ENCODE measurements around the gene COL5A2.

Gene COL5A2

DNA sequence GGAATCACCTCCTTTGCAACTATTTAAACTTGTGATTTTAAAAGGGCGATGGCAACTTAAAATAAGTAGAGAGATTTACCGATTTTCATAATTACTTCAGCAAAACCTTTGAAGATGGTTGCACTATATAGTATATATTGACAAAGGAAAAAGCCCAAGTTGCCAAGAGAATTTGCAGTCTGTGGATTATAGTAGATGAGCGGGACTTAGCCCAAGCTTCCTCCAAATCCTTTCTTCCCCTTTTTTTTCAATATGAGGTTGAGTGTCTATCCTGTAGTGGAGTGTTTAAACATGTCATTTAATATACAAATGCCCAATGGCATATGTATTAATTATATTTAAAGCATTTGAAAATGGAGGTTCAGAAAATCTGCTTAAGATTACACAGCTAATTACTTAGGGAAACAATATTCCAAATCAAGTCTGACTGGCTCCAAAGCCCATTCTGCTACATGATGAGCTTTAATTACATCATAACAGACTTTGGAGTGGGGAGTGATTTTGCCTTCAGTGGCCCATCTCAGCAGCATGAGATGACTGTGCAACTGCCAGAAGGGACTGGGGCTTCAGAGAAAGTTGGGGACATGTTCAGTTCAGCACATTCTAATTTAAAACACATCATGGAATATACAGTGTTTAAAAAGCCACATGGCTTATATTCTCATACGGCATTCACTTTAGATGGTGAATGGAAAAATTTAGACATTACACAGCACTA is 132.2 kb downstream of the COL5A2 start:
- no peak for DNase-seq

DNA sequence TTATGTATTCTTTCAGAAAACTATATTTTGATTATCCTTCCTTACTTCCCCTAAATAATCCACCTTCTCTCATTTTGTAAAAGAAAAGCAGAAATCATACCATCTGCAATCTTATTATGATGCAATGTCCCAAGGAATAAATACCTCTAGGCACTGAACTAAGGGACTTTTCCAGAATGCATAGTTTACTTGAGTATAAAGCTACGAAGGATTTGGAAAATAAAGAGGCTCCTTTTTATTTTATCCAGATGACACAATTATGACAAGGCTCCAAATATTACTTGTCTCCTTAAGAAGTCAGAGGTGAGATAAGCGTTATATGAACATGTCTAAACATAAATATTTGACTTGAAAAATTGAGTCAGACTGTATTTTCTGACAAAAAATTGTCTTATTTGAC is 133.2 kb downstream of the COL5A2 start:
- DNase-seq, result no peak

DNA sequence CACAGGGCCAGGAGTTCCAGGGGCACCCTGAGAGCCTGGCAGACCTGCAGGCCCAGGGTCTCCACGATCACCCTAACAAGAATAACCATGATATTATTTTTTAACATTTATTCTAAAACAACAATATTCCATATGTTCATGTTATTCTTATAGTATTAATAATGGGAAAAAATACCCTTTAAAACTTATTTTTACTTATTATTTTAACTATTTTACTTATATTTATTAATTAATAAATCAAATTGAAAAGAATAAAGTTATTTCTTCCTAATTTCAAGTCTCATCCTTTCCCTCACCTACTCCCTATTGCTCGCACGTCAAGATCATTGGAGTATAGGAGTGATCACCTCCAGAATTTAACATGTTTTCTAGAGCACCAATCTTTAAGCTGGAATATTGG is 133.7 kb downstream of the COL5A2 start:
- DNase-seq, result no peak

DNA sequence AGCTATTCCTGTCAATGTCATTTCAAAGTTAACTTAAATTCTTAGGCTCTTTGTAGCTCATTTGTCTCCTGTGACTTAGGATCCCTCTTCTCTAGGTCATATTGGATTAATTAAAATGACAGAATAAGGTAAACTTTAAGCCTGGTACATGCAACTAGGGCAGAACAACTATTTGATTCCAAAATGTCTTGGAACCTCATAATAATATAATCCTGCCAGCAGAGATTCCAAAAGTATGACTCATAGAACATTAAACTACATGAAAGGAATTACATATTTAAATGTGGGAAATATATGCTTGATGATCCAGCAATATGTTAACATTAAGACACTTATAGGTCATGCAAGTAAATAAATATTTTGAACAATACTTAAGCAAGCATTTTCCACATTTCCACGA is 142.0 kb downstream of the COL5A2 start:
- no peak for DNase-seq

DNA sequence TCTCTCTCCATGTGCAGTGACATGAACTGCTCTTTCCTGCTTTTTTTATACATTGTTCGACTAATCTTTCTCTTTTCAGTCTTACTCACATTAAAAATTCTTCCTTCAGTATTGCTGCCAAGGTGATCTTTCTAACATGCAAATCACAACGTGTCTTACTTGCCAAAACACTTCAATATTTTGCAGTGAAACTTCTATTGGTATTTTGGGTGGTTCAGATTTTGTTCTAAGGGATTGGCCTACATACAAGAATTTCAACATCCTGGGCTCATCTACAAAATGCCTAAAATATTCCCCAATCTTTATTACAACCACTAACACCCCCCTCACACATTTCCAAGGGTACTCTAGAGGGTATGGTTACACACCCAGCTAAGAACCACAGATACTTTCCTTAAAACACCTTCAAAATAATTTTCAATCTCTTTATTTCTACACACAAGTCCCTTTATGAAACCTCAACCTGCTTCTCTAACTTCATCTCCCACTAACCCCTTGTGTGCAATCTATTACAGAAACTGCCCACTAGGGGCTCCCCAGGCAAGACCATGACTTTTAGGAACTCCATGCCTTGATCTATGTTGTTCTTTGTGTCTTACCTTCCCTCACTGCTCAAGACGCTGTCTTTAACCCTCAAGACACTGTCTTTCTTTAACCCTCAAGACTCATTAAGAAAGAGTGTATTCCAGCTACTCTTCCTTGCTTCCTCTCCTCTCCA is 154.5 kb downstream of the COL5A2 start:
- no peak for DNase-seq

DNA sequence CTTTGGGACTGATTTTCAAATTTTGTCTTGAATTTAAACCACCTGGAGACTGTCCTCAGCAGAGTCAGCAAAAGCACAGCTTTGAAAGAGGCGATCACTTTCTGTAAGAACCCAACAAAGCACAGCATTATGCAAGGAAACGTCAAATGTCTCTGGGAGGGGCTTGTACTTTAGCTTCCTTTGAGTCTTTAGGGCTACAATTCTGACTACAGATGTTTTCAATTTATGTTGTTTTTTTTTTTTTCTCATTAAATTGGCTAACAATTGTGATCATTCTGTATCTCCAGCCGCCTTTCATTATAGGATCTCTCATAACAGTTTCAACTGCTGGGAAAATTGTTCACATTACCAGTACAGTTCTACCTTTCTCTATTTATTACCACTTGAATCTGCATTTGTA is 157.1 kb downstream of the COL5A2 start:
- no peak for DNase-seq

DNA sequence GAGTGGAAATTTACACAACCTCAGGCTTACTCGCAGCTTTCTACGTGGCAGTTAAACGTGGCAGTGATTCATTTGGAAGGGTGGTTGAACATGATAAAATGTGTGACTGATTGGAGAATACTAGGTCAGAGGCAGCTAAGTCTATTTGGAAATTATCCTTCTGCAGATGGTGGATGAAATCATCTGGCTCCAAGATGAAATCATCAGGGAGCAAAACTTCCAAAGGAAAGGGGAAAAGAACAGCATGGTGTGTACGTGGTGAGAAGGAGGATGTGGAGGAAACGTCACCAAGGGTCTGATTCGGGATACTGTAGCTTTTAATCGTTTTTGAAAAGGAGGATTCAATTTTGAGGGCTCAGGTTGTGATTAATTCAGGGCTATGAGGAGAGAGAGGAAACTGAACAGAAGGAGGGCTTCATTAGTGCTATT is 157.5 kb downstream of the COL5A2 start:
- DNase-seq, result no peak

DNA sequence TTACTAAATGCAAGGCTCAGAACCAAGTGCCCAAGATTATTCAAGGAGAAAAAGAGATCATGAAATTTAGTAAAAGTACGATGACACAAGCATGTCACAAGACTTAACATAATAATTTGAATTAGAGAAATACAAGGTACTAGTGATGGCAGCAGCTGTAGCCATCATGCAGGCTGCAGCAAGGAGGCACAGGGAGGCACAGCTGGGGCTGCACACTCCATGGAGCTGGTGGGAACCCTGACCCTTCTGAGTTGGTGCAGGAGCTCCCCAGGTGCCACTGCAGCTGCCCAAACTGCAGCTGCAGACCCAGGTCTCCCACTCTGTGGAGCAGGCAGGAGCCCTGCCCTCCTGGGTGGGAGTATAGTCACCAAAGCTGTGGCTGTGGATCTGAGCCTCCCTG is 159.4 kb downstream of the COL5A2 start:
- no peak for DNase-seq

DNA sequence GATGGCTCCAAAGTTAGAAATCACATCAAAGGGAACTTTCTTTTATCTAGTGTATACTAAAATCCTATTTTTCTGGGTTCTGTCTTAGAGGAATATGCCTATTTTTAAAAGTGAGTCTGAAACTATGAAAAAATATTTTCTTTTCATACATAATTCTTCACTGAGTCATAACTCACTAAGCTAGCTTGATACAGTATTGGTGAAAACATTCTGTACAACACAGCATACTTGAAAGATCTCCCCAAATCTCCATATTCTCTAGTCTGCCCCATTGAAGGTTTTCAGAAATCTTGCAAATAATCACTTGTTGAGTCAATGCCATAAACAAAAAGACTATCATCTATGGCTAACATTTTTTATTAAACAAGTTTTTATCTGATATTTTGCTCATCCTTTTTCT is 160.9 kb downstream of the COL5A2 start:
- no peak for DNase-seq

DNA sequence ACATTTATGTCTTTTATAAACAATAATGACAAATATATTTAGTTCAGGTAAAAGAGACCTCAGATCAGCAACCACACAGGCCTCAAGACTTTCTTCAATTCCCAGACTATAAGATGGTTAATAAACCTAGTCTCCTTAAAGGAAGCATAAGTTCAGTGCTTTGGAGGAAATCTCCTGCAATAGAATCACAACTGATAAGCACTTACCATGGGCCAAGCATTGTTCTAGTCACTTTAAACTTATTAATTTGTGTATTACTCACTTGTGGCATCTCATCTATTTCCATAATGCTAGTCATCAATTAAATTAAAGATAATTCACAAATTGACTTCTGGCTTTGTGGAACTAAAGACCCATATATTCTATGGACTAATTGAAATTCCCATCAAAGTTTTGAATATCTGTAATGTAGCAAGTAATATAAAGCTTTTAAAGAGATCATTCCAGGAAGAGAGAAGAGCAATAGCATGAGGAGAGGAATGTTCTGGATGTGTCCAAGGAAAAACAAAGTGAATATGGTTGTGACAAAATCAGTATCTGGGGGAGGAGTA is 163.2 kb downstream of the COL5A2 start:
- DNase-seq, result no peak

DNA sequence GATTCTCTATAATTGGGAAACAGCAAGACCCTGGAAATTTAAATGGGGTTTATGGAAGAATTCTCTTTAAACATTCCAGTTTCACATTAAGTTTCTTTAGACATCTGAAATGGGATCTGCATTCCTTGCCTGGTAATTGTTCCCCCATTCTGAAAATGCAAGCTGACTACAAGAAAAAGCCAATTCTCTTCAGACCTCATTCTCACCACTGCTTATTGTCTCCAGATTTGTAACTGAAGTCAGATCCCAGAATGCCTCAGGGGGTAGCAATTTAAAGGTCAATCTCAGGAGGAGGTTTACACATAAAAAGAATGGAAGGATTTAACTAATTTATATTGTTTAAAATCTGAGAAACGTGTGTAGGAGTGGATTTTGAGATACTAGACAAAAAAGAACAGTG is 164.2 kb downstream of the COL5A2 start:
- DNase-seq, result no peak

DNA sequence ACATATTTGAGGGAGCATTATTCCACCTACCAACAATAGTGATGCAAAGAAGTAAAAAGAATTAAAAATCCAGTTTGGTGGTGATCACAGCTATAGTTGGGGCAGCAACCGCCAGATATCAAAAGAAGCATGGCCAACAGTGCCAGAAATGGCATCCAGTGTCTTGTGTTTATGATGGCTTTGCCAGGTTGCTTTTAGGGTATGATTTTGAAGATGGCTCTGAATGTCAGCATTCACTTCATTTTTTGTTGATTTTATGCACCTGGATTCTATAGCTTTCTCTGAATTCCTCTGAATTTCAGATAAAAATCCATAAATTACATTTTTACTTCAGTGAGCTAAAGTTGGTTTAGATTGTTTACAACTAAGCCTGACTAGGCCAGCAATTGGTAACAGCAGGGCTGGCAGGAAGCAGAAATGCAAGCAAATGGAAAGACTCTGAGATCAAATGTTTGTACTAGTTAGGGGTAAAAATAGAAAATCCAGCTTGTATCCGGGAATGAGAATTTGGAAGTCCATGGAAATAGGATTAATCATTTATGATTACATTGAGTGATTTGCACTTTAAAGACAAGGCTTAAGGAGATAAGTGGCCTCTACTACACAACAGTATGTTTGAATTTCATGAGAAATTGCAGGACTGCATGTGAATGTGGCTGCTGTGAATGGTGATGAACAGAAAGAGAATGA is 165.0 kb downstream of the COL5A2 start:
- no peak for DNase-seq

DNA sequence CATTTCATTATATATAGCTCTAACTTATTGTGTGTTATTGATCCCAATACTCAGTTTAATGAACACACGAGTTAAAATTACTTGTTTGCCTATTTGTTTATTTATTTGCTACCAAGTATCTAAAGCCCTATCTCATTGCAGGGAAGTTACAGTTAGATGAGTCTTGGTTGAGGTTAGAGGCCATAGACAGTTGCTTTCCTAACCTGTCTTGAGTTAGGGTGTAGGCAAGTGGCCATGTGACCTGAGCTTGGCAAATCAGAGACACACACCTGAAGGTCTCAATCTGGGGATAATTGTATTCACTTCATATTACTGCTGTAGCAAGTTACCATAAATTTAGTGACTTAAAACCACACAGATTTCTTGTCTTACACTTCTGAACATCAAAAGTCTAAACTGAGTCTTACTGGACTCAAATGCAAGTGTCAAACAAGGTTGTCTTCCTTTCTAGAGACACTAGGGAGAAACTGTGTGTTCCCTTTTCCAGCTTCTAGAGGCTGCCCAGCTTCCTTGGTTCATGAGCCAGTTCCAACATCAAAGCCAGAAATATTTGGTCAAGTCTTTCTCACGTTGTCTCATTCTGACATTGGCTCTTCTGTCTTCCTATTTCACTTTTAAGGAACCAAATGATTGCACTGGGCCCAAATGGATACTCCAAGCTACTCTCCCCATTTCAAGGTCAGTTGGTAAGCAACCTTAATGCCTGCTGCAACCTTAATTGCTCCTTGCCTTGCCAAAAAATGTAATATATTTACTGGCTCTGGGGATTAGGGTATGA is 165.7 kb downstream of the COL5A2 start:
- DNase-seq, result no peak

DNA sequence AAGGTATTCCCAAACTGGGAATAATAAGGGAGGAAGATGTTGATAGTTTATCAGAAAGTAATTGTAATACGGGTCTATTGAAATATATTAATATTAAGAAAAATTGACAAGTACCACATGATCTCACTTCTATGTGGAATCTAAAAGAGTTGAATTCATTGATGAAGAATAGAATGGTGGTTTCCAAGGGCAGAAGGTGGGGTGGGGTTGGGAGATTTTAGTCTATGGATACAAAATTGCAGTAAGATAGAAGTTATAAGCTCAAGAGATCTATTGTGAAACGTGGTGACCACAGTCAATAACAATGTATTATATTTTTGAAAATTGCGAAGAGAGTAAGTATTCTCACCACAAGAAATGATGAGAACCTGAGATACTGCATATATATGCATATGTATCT is 166.5 kb downstream of the COL5A2 start:
- DNase-seq, result no peak

DNA sequence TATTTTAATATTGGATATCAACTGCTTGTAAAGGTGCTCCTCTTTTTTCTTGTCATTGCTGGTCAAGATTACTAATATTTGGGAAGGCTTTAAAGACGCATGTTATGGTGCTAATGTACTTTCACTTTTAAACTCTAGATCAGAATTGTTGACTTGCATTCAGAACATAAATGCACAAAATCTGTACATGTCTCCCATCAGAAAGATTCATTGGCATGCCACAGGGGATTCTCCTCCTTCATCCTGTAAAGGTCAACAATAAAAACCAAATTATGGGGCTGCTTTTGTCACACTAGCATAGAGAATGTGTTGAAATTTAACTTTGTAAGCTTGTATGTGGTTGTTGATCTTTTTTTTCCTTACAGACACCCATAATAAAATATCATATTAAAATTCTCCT is 167.2 kb downstream of the COL5A2 start:
- DNase-seq, result no peak

DNA sequence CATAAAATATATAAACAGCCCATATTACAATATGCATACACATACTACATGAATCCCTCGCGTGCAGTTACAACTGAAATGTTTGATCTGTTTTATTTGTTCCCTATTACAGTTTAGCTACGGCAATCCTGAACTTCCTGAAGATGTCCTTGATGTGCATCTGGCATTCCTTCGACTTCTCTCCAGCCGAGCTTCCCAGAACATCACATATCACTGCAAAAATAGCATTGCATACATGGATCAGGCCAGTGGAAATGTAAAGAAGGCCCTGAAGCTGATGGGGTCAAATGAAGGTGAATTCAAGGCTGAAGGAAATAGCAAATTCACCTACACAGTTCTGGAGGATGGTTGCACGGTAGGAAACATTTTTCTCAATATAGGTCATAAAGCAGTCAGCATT is 169.0 kb downstream of the COL5A2 start:
- DNase-seq, result no peak

DNA sequence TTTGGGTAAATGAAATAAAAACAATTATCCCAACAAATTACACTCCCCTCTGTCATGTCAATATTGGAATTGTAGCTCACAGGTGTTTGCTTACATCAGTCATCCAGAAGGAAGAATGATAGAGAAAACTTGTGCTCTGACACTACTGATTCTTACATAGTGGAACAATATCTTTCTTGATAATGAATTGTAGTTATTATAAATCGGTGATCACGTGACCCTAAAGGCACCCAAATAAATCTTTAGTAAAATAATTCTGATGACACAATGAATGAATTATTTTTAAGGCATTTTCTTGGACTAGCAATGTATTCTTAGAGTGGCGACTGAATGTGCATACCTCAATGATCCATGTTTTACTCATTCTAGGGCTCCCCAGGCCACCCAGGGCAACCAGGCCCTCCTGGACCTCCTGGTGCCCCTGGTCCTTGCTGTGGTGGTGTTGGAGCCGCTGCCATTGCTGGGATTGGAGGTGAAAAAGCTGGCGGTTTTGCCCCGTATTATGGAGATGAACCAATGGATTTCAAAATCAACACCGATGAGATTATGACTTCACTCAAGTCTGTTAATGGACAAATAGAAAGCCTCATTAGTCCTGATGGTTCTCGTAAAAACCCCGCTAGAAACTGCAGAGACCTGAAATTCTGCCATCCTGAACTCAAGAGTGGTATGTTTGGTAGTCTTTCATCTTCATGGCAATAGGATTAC is 170.9 kb downstream of the COL5A2 start:
- DNase-seq, result peak; percentile 76

DNA sequence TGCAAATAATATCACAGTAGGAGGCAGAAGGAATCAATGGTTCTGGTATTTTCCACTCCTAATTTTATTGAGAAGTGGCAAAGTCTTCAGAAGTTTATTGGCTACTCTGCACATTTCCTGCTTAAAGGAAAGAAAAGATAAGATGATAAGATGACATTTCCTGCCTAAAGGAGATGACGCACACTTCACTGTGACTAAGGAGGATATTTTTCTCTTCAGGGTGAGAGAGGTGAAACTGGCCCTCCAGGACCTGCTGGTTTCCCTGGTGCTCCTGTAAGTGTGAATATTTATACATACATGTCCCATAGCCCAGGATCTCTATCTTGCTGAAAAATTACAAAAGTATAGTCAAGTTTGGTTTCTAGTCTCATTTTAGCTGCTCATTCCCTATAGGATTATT is 177.5 kb downstream of the COL5A2 start:
- DNase-seq, result no peak

DNA sequence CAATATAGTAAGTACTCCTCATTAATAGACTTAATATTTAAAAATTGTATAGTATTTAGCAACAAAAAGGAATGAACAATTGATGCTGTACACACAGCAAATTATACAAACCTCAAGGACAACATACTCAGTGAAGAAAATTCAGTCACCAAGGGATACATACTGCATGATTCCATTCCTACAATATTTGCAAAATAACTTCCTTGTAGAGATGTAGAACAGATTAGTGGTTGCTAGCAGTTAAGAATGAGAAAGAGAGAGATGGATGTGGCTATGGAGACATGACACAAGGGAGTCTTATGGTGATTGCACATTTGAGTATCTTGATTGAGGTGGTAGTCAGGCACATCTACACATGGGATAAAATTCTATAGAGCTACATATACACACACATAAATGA is 179.3 kb downstream of the COL5A2 start:
- DNase-seq, result no peak

DNA sequence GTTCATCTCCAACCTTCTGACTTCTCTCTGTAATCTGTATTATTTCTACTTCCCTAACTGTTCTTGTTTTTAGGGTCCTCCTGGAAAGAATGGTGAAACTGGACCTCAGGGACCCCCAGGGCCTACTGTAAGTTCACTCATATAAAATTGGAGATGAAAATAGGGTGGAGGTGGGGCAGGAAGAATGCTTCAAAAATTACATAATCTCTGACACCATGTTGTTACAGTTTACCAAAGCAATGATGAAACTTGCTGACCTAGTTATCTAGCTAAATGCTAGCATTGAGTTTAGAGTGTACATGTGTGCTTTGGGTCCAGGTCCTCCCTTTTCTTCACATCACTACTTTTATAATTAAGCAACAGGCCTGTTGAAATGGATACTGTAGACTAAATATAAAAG is 182.3 kb downstream of the COL5A2 start:
- no peak for DNase-seq

DNA sequence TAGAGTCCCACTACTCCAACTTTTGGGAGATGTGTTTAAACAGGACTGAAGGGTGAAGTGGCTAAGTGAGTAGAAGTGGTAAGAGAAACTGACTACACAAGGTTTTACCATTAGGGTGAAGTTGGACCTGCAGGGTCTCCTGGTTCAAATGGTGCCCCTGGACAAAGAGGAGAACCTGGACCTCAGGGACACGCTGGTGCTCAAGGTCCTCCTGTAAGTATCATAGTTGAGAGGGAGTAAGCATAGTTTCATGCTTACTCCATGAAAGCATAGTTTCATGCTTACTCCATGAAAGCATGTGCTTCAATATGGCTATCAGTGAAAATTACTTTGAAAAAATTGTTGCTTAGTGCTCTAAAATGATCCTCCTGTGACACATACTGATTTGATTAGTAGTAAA is 186.3 kb downstream of the COL5A2 start:
- no peak for DNase-seq

DNA sequence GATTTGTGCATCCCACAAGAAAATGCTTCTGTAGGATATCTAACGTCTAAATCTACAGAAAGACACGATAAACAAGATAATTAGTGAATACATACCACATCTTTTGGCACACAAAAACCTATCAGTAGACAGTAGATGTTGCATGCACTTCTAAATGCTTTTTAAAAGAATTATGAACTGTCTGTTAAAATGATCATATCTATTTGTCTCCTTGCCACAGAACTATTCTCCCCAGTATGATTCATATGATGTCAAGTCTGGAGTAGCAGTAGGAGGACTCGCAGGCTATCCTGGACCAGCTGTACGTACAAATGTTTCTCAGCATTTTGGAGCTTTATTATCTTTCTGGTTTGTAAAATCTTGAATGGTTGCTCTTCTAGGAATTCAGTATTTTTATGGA is 192.7 kb downstream of the COL5A2 start:
- no peak for DNase-seq

All from NCI-H146 (cell line).